Esophagus muscularis mucosa (tissue), 4 donors: ENCODE measurements around the gene DNAJC2. TPM values are rescaled to one million over a fixed set of nuclear protein-coding genes. Genes with fewer than 3 reads are reported as not detected.

Experiments used
- DNase-seq: peaks from one replicate; pipeline ENCODE4 v3.0.0-alpha.2; 2017; ENCODE audit errors: extremely low spot score
- H3K27ac ChIP-seq, 4 donors: fragments of 200-600 bp; sonication (generic); replicated peaks in 1 of 4; 1 replicate in 3 of 4; 2 replicates in 1 of 4; pipeline ENCODE4 v1.5.1; 2016 to 2019; ENCODE audit warnings: mild to moderate bottlenecking in 1 of 4
- H3K27me3 ChIP-seq, 4 donors: fragments of 200-600 bp; sonication (generic); one replicate each; pipeline versions ENCODE4 v1.5.1 to v1.6.0; 2016 to 2019
- H3K36me3 ChIP-seq, 4 donors: fragments of 200-600 bp; sonication (generic); one replicate each; pipeline ENCODE4 v1.5.1; 2016 to 2019
- H3K4me1 ChIP-seq, 4 donors: fragments of 200-600 bp; sonication (generic); one replicate each; pipeline ENCODE4 v1.5.1; 2016 to 2019
- H3K4me3 ChIP-seq, 4 donors: fragments of 200-600 bp; sonication (generic); 1 replicate in 2 of 4; 2 replicates in 2 of 4; pipeline ENCODE4 v1.5.1; 2016 to 2019; ENCODE audit warnings: mild to moderate bottlenecking in 4 of 4, moderate library complexity in 1 of 4
- H3K9me3 ChIP-seq, 4 donors: fragments of 200-600 bp; sonication (generic); 1 replicate in 3 of 4; 2 replicates in 1 of 4; pipeline ENCODE4 v1.5.1; 2016 to 2019
- CTCF ChIP-seq, 3 experiments: fragments of 200-600 bp in 2 of 3; fragments of 450-650 bp in 1 of 3; sonication (generic) in 2 of 3; IDR thresholded peaks; one replicate each; pipeline ENCODE4 v1.5.1; 2017 to 2019; ENCODE audit warnings: antibody characterized with exemption in 3 of 3, mild to moderate bottlenecking in 2 of 3, moderate library complexity in 1 of 3
- EP300 ChIP-seq: sonication (generic); formaldehyde crosslinking; IDR thresholded peaks from one replicate; pipeline ENCODE4 v1.6.1; 2017; ENCODE audit warnings: antibody characterized with exemption
- POLR2A ChIP-seq: fragments of 450-650 bp; IDR thresholded peaks from one replicate; pipeline ENCODE4 v1.6.1; 2017; ENCODE audit warnings: antibody characterized with exemption, moderate library complexity, mild to moderate bottlenecking, low read depth
- POLR2AphosphoS5 ChIP-seq, 2 donors: sonication (generic); formaldehyde crosslinking; IDR thresholded peaks; one replicate each; pipeline ENCODE4 v1.6.1; 2017; ENCODE audit warnings: antibody characterized with exemption in 2 of 2
- WGBS: methylation state at CpG from one replicate; pipeline ENCODE4 v1.1.5; 2018; 5-methylcytosine and 5-hydroxymethylcytosine counted together
- intact Hi-C: fragments of 100-400 bp; cut with DNase I; formaldehyde crosslinking; loops from one replicate; pipeline ENCODE4 v1.15.1; 2023
- total RNA-seq, 4 donors: library from RNA; depleted of rRNA; stranded (reverse); fragments of >200 nt; gene quantifications; one replicate each; pipeline versions ENCODE4 v1.1.0 to v1.2.1, GENCODE V29; 2016

The DNAJC2 gene
- total RNA-seq, 4 donors from 2014 or later = 10.1 to 15.9 (median 10.3) TPM

- H3K27ac ChIP-seq = peak overlapping the region; percentile 82 to 88 (median 84)
- peaks cover 13 to 29% (median 25%) of the 10 kb centered on the region in 4 donors for H3K36me3 ChIP-seq
- WGBS = under 1% methylated on average over 22 of the region's 26 CpGs
- H3K9me3 ChIP-seq = no peaks in the 10 kb centered on the region
- no peak for TF ChIP-seq POLR2A
- TF ChIP-seq CTCF (IDR thresholded peaks at IDR 0.05) = no peak
- TF ChIP-seq POLR2AphosphoS5 (IDR thresholded peaks at IDR 0.05) = no peak
- TF ChIP-seq EP300 = no peak
- no peak for DNase-seq
- intact Hi-C loops = loop anchor here (5.0 to 10.0 kb wide), 2 partner anchors 47 to 199 kb away; partner anchors contain the start of genes NAPEPLD and PMPCB
- H3K4me1 ChIP-seq = peaks cover 31 to 54% (median 44%) of the 10 kb centered on the region in 4 donors
- no peaks in the 10 kb centered on the region for H3K27me3 ChIP-seq
- peak overlapping the region; percentile 83 to 99 (median 92) for H3K4me3 ChIP-seq
Measured at GRCh38 chr7:103343758-103344452, 662 bp downstream of the DNAJC2 start.

DNA sequence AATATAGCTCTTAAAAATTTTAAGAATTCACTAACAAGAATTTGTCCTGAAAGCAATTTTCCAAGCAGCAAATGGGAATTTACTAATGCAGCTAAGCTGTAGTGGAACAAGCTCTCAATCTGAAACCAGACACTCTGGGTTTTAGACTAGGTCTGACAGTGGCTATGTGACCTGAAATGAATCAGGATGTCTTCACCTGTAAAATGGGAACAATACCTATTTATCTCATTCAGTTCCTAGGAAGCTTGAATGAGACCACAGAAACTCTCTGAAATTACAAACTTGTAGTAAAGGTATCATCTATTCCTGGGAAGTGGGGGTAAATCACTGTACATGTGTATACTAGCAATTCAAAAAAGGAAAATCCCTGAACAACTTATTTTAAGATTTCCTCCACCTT, 1.2 kb downstream of the DNAJC2 start:
- Histone ChIP-seq H3K27me3 (no peaks in the 10 kb centered on the region), H3K4me1 (peaks cover 26 to 49% (median 38%) of the 10 kb centered on the region in 4 donors), H3K27ac (peak overlapping the region in 2 of 4 donors; percentile 84 to 88), H3K4me3 (peak overlapping the region; percentile 83 to 99 (median 92)), H3K36me3 (peaks cover 13 to 35% (median 31%) of the 10 kb centered on the region in 4 donors), H3K9me3 (no peaks in the 10 kb centered on the region)
- TF ChIP-seq POLR2A = no peak
- intact Hi-C loops = loop anchor here (5.0 to 10.0 kb wide), 2 partner anchors 46 to 199 kb away; partner anchors contain the start of genes NAPEPLD and PMPCB
- DNase-seq = no peak

DNA sequence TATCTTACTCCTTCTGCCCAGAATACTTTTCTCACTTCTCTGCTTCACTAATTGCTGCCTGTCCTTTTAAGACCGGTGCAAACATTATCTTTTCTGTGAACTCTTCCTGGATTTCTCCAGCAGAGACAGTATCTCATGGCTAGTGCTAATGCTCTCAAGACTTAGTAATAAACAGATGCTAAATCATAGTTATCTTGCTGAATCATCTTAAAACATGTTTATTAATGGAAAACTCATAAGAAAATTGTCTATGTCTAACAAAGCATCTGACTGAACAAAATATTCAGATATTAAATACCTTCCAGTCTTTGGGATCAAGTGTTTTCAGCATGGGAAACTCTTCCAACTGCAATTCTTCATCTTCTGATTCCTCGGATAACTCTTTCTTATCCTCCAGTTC, 3.1 kb downstream of the DNAJC2 start:
- Histone ChIP-seq H3K9me3 (no peaks in the 10 kb centered on the region), H3K27me3 (no peaks in the 10 kb centered on the region), H3K27ac (no peak overlapping the region), H3K36me3 (peaks cover 23 to 53% (median 50%) of the 10 kb centered on the region in 4 donors), H3K4me1 (peaks cover 17 to 36% (median 29%) of the 10 kb centered on the region in 4 donors), H3K4me3 (no peak overlapping the region)
- intact Hi-C loops = loop anchor here (5.0 to 10.0 kb wide), 2 partner anchors 44 to 197 kb away; partner anchors contain the start of genes NAPEPLD and PMPCB
- TF ChIP-seq POLR2A = no peak
- no peak for TF ChIP-seq CTCF (IDR thresholded peaks at IDR 0.05)
- no peak for TF ChIP-seq POLR2AphosphoS5 (IDR thresholded peaks at IDR 0.05)
- TF ChIP-seq EP300 = no peak
- 87% methylated on average over 2 of the region's 2 CpGs for WGBS
- DNase-seq = no peak

DNA sequence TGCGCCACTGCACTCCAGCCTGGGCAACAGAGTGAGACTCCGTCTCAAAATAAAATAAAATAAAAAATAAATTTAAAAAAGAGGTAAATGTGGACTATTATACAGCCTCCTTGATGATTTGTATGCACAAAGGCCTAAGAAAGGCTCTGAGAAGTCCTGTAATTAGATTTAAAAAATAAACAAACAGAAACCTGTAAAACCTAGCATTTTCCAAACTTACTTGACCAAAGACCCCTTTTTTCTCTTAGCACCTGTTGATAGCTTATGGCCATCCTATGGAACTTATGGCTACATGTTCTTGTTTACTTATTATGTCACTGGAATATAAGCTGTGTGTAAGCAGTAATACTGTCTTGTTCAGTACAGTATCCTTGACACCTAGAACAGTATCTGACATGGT, 5.7 kb downstream of the DNAJC2 start:
- no peak for DNase-seq
- 100% methylated on average over 2 of the region's 2 CpGs for WGBS
- H3K27me3 ChIP-seq = no peaks in the 10 kb centered on the region
- H3K9me3 ChIP-seq = no peaks in the 10 kb centered on the region
- H3K4me3 ChIP-seq = no peak overlapping the region
- peaks cover 12 to 24% (median 16%) of the 10 kb centered on the region in 4 donors for H3K4me1 ChIP-seq
- no peak for TF ChIP-seq EP300
- TF ChIP-seq CTCF (IDR thresholded peaks at IDR 0.05) = no peak
- no peak for TF ChIP-seq POLR2A
- TF ChIP-seq POLR2AphosphoS5 (IDR thresholded peaks at IDR 0.05) = no peak
- intact Hi-C loops = no loop called here
- H3K27ac ChIP-seq = no peak overlapping the region
- H3K36me3 ChIP-seq = peaks cover 25 to 79% (median 73%) of the 10 kb centered on the region in 4 donors

- no peak for DNase-seq
- Histone ChIP-seq H3K36me3 (peaks cover 25 to 94% (median 75%) of the 10 kb centered on the region in 4 donors), H3K27ac (no peak overlapping the region), H3K4me1 (peaks cover 0 to 7% (median 2%) of the 10 kb centered on the region in 4 donors), H3K27me3 (no peaks in the 10 kb centered on the region), H3K4me3 (no peak overlapping the region), H3K9me3 (no peaks in the 10 kb centered on the region)
- 87% methylated on average over 2 of the region's 2 CpGs for WGBS
- intact Hi-C loops = no loop called here
- TF ChIP-seq POLR2AphosphoS5 (IDR thresholded peaks at IDR 0.05) = no peak
- no peak for TF ChIP-seq POLR2A
- TF ChIP-seq EP300 = no peak
- TF ChIP-seq CTCF (IDR thresholded peaks at IDR 0.05) = no peak
Measured at GRCh38 chr7:103336761-103337160, 7.8 kb downstream of the DNAJC2 start.
